MCF 10A (cell line): ENCODE measurements around the gene WNT9A. TPM values are rescaled to one million over a fixed set of nuclear protein-coding genes. Genes with fewer than 3 reads are reported as not detected.
A peak's percentile ranks its signal among the peaks of the same experiment; 100 is the strongest.

Experiments used
- BruUV-seq: library from RNA; stranded (reverse); fragments of 400-500 nt; replicated peaks from 2 replicates; lab custom pipeline; 2021; lab: Mats Ljungman, UMichigan
- CTCF ChIA-PET: fragments of 300-600 bp; sonication (Branson Sonifier 250); formaldehyde crosslinking; extraction: SDS; loops from one replicate; lab custom pipeline; 2021; ENCODE audit warnings: antibody characterized with exemption, inconsistent platforms; lab: Yijun Ruan, JAX
- POLR2A ChIA-PET: fragments of 300-600, 350-650 bp; sonication (Branson Sonifier 250); formaldehyde crosslinking; extraction: SDS; loops from one replicate; lab custom pipeline; 2020; ENCODE audit warnings: antibody characterized with exemption, inconsistent platforms; lab: Yijun Ruan, JAX
- DNase-seq: peaks from one replicate; pipeline ENCODE4 v3.0.0-alpha.2; 2018; ENCODE audit not compliant: unreplicated experiment
- H3K27ac Mint-ChIP-seq: one replicate; pipeline ENCODE4 v1.8.0; 2022; ENCODE audit warnings: mild to moderate bottlenecking, low read depth, mixed read lengths; ENCODE audit not compliant: unreplicated experiment
- H3K27me3 Mint-ChIP-seq: one replicate; pipeline ENCODE4 v1.8.0; 2022; ENCODE audit warnings: mixed read lengths; ENCODE audit not compliant: insufficient read depth, unreplicated experiment
- H3K36me3 Mint-ChIP-seq: one replicate; pipeline ENCODE4 v1.8.0; 2022; ENCODE audit warnings: mild to moderate bottlenecking, moderate library complexity, mixed read lengths; ENCODE audit not compliant: insufficient read depth, unreplicated experiment
- H3K4me1 Mint-ChIP-seq: one replicate; pipeline ENCODE4 v1.8.0; 2022; ENCODE audit warnings: mixed read lengths; ENCODE audit not compliant: insufficient read depth, unreplicated experiment
- H3K4me3 Mint-ChIP-seq: one replicate; pipeline ENCODE4 v1.8.0; 2022; ENCODE audit warnings: mild to moderate bottlenecking, moderate library complexity, mixed read lengths; ENCODE audit not compliant: unreplicated experiment
- H3K9me3 Mint-ChIP-seq: one replicate; pipeline ENCODE4 v1.8.0; 2022; ENCODE audit warnings: mixed read lengths; ENCODE audit not compliant: unreplicated experiment
- CTCF ChIP-seq: fragments of 200-600 bp; IDR thresholded peaks from one replicate; pipeline ENCODE4 v1.8.0; 2022; ENCODE audit warnings: antibody characterized with exemption, mild to moderate bottlenecking; ENCODE audit not compliant: unreplicated experiment
- intact Hi-C: fragments of 100-400 bp; cut with micrococcal nuclease; formaldehyde crosslinking; loops from 2 replicates; pipeline ENCODE4 v1.14.1; 2022
- total RNA-seq: library from RNA; stranded (reverse); gene quantifications from 2 replicates; pipeline ENCODE4 v1.2.3, GENCODE V29; 2022

Gene WNT9A
- total RNA-seq, 1 experiment from 2014 or later: 2.6 TPM

GRCh38 chr1:227949341-227949921, 1.7 kb upstream of the WNT9A start:
- Mint-ChIP-seq H3K27me3 (peaks cover 19% of the 10 kb centered on the region), H3K4me3 (no peak overlapping the region), H3K4me1 (peaks cover 25% of the 10 kb centered on the region), H3K36me3 (no peaks in the 10 kb centered on the region), H3K9me3 (no peaks in the 10 kb centered on the region), H3K27ac (no peak overlapping the region)
- intact Hi-C loops: loop anchor here (5.0 kb wide), 1 partner anchor 138 kb away; no protein-coding TSS in a partner anchor
- no TSS peak for BruUV-seq
- no peak for TF ChIP-seq CTCF
- DNase-seq: no peak
- ChIA-PET POLR2A (interaction anchor here (0.6 to 3.8 kb wide), 3 partner anchors 15 to 219 kb away, joined by 4 to 38 read pairs (median 6); no protein-coding TSS in a partner anchor), CTCF (interaction anchor here (0.9 to 1.2 kb wide), 2 partner anchors 50 to 188 kb away, joined by 3 to 5 read pairs; no protein-coding TSS in a partner anchor)

GRCh38 chr1:227948493-227949260, 945 bp upstream of the WNT9A start:
- POLR2A ChIA-PET: interaction anchor here (0.6 to 4.7 kb wide), 13 partner anchors 10 to 566 kb away, joined by 3 to 61 read pairs (median 5); partner anchors contain the start of gene ZNF678
- no peak for DNase-seq
- CTCF ChIA-PET: interaction anchor here (0.6 to 4.7 kb wide), 11 partner anchors 13 to 469 kb away, joined by 3 to 79 read pairs (median 4); partner anchors contain the start of gene PRSS38
- intact Hi-C loops: loop anchor here (5.0 kb wide), 1 partner anchor 139 kb away; no protein-coding TSS in a partner anchor
- Mint-ChIP-seq H3K36me3 (no peaks in the 10 kb centered on the region), H3K9me3 (no peaks in the 10 kb centered on the region), H3K4me3 (peak overlapping the region; percentile 51), H3K27me3 (peaks cover 14% of the 10 kb centered on the region), H3K27ac (no peak overlapping the region), H3K4me1 (peaks cover 23% of the 10 kb centered on the region)
- no peak for TF ChIP-seq CTCF
- BruUV-seq: no TSS peak

GRCh38 chr1:227947386-227947675, 401 bp downstream of the WNT9A start:
- peaks cover under 1% of the 10 kb centered on the region for H3K27me3 Mint-ChIP-seq
- peaks cover 14% of the 10 kb centered on the region for H3K4me1 Mint-ChIP-seq
- no peaks in the 10 kb centered on the region for H3K36me3 Mint-ChIP-seq
- POLR2A ChIA-PET: interaction anchor here (0.9 to 4.7 kb wide), 16 partner anchors 11 to 509 kb away, joined by 3 to 61 read pairs (median 4); partner anchors contain the start of genes JMJD4 and SNAP47
- DNase-seq: no peak
- BruUV-seq: no TSS peak
- no peaks in the 10 kb centered on the region for H3K9me3 Mint-ChIP-seq
- TF ChIP-seq CTCF: no peak
- H3K27ac Mint-ChIP-seq: peak overlapping the region; percentile 50
- peak overlapping the region; percentile 66 for H3K4me3 Mint-ChIP-seq
- intact Hi-C loops: loop anchor here (2.0 to 5.0 kb wide), 2 partner anchors 140 to 385 kb away; partner anchors contain the start of gene ZNF678
- CTCF ChIA-PET: interaction anchor here (0.7 to 4.7 kb wide), 8 partner anchors 127 to 466 kb away, joined by 3 to 79 read pairs (median 4); no protein-coding TSS in a partner anchor
